Measurements from ENCODE around the gene PIP4K2A.

The PIP4K2A gene

GRCh38 chr10:22704471-22704911, 9.9 kb downstream of the PIP4K2A start:
- Mint-ChIP-seq H3K36me3 (ENCODE audit: low read depth) (peaks cover 17% of the 10 kb centered on the region), H3K9me3 (peaks cover 5% of the 10 kb centered on the region), H3K4me1 (peaks cover 31% of the 10 kb centered on the region), H3K4me3 (no peak overlapping the region), H3K27ac (peak overlapping the region; percentile 89), H3K27me3 (ENCODE audit: low read depth, poor library complexity) (peaks cover 2% of the 10 kb centered on the region)
- no peak for TF ChIP-seq CTCF (IDR thresholded peaks at IDR 0.05)
- DNase-seq: no peak

- H3K36me3 Mint-ChIP-seq (ENCODE audit: low read depth): peaks cover 17% of the 10 kb centered on the region
- H3K9me3 Mint-ChIP-seq: peaks cover 5% of the 10 kb centered on the region
- no peaks in the 10 kb centered on the region for H3K27me3 Mint-ChIP-seq (ENCODE audit: low read depth, poor library complexity)
- no peak overlapping the region for H3K27ac Mint-ChIP-seq
- peaks cover 36% of the 10 kb centered on the region for H3K4me1 Mint-ChIP-seq
- no peak for DNase-seq
- no peak overlapping the region for H3K4me3 Mint-ChIP-seq
- TF ChIP-seq CTCF (IDR thresholded peaks at IDR 0.05): no peak
Measured at GRCh38 chr10:22702348-22702747, 12.0 kb downstream of the PIP4K2A start.

GRCh38 chr10:22701132-22701826, 13.1 kb downstream of the PIP4K2A start:
- peaks cover 41% of the 10 kb centered on the region for H3K4me1 Mint-ChIP-seq
- DNase-seq: no peak
- TF ChIP-seq CTCF (IDR thresholded peaks at IDR 0.05): no peak
- peaks cover 17% of the 10 kb centered on the region for H3K36me3 Mint-ChIP-seq (ENCODE audit: low read depth)
- H3K4me3 Mint-ChIP-seq: no peak overlapping the region
- peaks cover 5% of the 10 kb centered on the region for H3K9me3 Mint-ChIP-seq
- H3K27ac Mint-ChIP-seq: no peak overlapping the region
- H3K27me3 Mint-ChIP-seq (ENCODE audit: low read depth, poor library complexity): no peaks in the 10 kb centered on the region

GRCh38 chr10:22700489-22700888, 13.9 kb downstream of the PIP4K2A start:
- no peak overlapping the region for H3K4me3 Mint-ChIP-seq
- H3K36me3 Mint-ChIP-seq (ENCODE audit: low read depth): peaks cover 17% of the 10 kb centered on the region
- no peaks in the 10 kb centered on the region for H3K27me3 Mint-ChIP-seq (ENCODE audit: low read depth, poor library complexity)
- H3K4me1 Mint-ChIP-seq: peaks cover 41% of the 10 kb centered on the region
- TF ChIP-seq CTCF (IDR thresholded peaks at IDR 0.05): no peak
- no peak overlapping the region for H3K27ac Mint-ChIP-seq
- H3K9me3 Mint-ChIP-seq: peaks cover 6% of the 10 kb centered on the region
- no peak for DNase-seq

GRCh38 chr10:22699976-22700375, 14.4 kb downstream of the PIP4K2A start:
- TF ChIP-seq CTCF (IDR thresholded peaks at IDR 0.05): no peak
- DNase-seq: no peak
- Mint-ChIP-seq H3K27me3 (ENCODE audit: low read depth, poor library complexity) (no peaks in the 10 kb centered on the region), H3K4me1 (peaks cover 40% of the 10 kb centered on the region), H3K9me3 (peaks cover 8% of the 10 kb centered on the region), H3K4me3 (no peak overlapping the region), H3K36me3 (ENCODE audit: low read depth) (peaks cover 17% of the 10 kb centered on the region), H3K27ac (no peak overlapping the region)

- DNase-seq: no peak
- peaks cover 9% of the 10 kb centered on the region for H3K9me3 Mint-ChIP-seq
- TF ChIP-seq CTCF (IDR thresholded peaks at IDR 0.05): no peak
- no peak overlapping the region for H3K4me3 Mint-ChIP-seq
- H3K36me3 Mint-ChIP-seq (ENCODE audit: low read depth): peaks cover 17% of the 10 kb centered on the region
- H3K27me3 Mint-ChIP-seq (ENCODE audit: low read depth, poor library complexity): no peaks in the 10 kb centered on the region
- no peak overlapping the region for H3K27ac Mint-ChIP-seq
- peaks cover 30% of the 10 kb centered on the region for H3K4me1 Mint-ChIP-seq
Measured at GRCh38 chr10:22698941-22699440, 15.4 kb downstream of the PIP4K2A start.

Measured in nephron progenitor cell (in vitro differentiated cells).